Pons (tissue), 1 donor: ENCODE results near the gene STAT1.

Experiments used
- DNase-seq: peaks from one replicate; pipeline ENCODE4 v3.0.0-alpha.2; 2016; ENCODE audit warnings: low spot score

Gene STAT1

DNA sequence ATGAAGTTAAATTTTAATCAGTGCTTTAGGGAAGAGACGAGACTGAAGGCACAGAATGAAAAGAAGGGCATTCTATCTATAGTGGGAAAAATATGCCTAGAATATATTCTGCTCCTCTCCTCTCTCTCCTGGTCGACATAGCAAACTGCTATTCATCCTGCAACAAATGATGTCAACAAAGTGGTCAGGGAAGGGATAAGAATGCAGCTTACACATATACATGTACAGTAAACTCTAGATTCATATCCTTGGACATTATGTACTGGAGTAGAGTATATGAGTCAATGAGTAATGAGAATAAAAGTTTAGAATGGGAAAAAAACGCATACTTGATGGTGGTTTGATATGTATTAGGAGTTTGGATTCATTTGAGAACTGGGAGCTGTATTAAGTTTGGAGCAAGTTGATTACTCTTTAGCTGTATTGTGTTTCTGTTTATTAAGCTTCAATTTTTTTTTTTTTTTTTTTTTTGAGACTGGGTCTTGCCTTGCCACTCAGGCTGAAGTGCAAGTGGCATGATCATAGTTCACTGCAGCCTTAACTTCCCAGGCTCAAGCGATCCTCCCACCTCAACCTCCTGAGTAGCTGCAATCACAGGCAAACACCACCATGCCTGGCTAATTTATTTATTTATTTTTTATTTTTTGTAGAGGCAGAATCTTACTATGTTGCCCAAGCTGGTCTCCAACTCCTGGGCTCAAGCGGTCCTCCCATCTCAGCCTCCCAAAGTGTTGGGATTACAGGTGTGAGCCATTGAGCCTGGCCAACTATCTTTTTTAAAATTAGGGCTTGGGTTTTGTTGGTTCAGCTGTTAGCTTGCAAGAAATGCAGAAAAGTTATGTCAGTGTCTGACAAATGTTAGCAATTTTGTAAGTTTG, 53.8 kb downstream of the STAT1 start:
- DNase-seq: no peak

DNA sequence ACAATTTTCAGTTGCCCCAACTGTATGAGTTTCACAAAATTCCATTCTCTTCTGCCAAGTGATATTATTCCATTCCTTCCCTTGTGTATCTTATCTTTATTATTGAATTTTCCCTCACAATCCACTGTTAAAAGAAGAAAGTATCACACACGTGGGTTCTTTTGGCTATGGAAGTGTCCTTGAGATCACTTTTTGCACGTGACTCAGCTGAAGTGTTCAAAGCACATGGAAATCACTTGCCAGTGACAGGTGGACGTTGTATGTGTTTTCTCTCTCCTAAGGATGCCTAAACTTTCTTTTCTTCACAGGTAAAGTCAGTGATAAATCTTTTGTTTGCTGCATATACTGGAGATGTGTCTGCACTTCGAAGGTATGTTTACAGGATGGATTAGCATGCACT, 60.7 kb downstream of the STAT1 start:
- no peak for DNase-seq

DNA sequence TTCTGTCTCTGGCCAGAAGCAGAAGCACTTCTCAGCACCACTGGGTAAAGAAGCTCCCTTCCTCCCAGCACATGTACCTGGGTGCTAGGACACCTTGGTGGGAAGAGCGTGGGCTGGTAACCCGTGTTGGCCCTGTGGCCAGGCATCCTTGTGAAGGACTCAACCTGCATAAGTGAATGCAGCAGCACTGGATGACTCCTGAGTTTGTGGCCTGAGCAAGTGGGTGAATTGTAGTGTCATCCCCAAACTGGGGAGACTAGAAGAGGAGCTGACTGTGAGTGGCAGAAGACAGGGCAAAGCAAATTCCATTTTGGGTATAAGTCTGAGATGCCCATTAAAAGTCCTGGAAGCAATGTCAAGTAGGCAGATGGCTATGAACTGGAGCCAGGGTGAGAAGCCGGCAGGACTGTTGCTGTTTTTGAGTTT, 63.4 kb downstream of the STAT1 start:
- DNase-seq: no peak

DNA sequence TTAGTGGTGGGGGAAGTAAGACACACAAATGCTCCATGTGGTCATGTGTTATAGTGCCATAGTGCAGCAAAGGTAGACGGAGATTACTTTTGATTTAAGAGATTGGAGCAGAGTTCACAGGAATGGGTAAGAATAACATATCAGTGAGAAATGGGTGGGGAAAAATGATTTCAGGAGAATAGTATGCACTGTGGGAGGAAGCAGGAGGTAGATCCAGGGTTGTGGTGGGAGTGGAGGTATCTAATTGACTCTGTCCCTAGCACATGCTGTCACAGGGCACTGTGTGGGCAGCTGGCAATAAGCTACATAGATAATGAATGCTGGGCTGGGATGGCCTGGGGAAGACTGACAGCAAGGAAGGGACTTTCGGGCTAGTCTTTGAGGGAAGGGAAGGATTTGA, 65.3 kb downstream of the STAT1 start:
- DNase-seq: no peak

DNA sequence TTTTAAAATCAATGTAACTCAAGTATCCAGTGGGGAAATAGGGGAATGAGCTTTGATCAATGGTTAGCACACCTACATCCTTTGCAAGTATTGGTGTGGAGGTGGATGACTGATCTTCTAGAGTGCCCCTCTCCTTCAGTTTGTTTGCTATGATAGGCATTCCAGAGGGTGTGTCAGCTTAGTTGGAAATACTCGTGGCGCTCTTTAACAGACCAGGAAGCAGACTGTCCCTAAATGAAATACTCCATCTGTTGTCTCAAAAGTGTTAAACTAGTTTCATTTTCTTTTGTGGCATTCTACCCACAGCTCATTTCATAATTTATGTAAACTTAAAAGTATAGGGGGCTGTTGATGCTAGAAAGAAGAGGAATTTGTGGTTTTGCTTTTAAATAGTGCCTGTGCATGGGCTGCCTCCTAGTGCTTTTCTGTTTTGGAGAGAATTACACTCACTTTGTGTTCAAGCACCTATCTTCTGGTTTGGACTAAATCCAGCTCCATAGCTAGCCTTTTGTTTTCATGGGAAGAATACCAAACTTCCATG, 66.2 kb downstream of the STAT1 start:
- DNase-seq: no peak

DNA sequence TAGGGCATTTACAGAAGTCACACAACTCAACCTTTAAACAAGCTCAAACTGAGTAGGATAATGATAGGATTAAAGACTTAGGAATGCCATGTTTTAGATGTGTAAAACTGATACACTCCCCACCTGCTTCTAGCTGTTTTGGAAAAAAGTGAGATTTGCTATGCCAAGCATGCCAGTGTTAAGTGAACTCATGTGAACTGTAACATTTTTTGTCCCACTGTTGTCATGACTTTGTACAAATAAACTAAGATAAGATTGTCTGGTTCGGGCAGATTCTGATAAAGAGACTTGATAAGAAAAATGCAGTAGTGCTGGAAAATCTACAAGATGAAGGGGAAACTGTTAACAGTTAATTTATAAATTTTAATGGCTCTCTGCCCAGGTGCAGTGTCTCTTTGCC, 66.8 kb downstream of the STAT1 start:
- DNase-seq: no peak

DNA sequence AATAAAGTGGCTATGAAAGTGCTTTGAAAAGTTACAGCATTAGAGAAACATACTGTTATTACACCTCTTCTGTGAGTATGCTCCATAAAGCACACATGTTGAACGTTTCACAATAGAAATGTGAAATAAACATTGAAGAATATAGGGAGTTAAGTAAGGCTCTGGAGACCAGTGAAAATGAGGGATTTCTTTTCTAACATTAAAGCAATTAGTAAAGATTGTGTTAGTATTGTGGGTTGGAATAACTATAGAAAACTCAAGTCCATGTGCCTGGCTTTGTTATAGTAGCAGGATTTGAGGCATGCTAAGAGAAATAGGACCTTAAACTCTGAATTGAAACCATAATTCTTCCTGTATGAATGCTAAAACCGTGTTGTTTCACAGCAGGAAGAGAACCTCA, 70.3 kb downstream of the STAT1 start:
- DNase-seq: no peak

DNA sequence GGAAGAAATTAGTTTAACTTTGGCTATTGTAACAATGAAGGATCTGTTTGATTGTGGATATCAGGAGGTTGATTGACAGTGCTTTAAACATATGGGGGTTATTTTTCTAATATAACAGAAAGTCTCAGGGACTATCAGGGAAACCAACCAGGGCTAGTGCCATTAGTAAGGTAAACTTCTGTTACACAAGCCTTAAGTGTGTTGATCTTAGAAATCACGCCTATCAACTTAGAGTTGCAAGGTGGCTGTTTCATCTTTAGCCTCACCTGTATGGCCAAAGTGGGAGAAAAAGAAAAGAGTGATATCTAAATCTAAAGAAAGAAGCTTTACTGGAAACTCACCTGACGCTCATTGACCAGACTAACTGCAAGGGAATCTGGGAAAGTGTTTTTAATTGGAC, 71.3 kb downstream of the STAT1 start:
- DNase-seq: no peak

DNA sequence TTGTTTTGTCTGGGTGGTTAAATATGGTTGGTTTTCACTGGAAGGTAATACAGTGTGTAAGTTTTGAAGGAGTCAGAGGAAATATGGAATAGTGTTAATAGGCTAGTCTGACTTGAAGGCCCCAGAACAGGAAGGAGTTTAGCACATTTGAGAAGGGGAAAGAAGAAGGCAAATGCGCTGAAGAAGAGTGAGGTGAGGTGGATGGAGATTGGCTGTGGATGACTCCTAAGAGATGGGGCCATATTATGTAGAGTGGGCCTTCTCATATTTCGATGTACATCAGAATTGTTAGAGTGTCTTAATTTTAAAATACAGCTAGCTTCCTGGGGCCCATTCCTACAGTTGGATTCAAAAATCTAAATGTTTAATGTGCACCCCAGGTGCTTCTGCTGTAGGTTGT, 72.4 kb downstream of the STAT1 start:
- DNase-seq: no peak

DNA sequence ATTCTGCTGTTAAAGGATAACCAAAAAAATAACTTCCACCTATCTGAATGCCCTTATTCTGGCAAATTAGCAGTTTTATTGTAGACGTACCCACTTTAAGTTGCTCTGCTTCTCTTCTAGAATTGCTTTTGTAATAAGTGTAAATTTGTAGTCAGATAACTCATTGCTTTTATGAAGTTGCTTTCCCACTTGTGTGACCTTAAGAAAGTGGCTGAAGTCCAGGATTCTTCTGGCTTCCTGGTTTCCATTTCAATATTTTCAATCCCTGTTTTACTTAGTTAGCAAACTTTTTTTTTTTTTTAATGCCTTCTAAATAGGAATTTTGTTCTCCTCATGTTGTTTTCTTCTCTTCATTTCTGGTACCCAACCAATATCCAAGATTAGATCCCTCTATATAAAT, 73.5 kb downstream of the STAT1 start:
- DNase-seq: no peak

DNA sequence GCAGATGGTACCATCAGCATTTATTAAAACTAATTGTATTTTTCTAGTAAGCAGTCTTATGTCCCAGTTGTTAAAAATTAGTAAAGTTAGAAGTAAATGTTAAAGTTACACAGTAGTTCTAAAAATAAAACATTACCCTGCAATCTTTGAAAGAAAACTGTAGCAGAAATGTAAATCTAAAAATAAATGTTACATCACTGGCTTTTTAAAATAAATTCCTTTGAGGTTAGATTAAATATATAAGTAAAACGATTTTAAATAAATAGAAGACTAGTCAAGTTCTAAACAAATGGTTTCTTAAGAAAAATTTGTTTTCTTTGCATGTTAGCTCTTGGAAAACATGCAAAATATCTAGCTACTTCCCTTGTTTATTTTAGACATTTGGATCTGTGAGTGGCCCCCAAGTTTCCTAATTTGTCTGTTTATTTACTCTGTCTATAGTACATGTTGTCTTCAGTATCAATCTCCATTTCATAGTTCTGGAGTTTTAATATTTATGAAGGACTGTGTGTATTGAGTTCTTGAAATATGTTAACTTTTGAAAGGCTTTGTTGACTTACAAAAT, 75.1 kb downstream of the STAT1 start:
- DNase-seq: no peak

DNA sequence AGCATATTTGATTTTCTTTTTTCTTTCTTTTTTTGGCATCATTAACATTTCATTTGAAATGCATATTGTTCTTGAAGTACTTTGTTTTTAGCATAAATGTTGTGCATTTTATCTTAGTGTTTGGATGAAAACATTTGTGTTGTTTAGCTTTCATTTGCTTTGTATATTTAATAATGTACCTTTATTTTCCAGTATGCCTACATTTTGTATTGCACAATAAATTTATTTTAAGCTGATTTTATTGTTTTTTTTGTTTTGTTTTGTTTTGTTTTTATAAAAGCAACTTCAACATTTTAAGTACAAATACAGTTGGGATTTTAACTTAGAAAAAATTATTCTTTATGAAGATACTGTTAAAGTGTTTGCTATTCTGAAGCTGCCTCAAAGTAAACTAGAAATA, 78.9 kb downstream of the STAT1 start:
- no peak for DNase-seq

DNA sequence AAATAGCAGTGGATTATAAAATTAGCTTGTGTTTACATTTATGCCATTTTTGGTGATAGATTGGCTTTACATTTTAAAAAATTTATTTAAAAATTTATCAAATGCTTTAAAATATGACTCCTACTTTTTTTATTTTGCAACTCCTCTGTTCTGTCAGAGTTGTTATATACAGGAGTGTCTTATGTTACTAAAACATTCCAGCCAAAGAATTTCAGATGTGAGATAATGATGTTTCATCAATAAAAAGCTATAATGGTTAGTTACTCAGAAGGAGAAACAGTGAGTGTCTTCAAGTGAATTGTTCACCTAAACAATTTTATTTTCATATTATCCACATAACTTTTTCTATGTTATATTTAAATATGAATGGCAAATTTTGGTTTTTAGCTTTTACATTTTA, 80.6 kb downstream of the STAT1 start:
- DNase-seq: no peak

DNA sequence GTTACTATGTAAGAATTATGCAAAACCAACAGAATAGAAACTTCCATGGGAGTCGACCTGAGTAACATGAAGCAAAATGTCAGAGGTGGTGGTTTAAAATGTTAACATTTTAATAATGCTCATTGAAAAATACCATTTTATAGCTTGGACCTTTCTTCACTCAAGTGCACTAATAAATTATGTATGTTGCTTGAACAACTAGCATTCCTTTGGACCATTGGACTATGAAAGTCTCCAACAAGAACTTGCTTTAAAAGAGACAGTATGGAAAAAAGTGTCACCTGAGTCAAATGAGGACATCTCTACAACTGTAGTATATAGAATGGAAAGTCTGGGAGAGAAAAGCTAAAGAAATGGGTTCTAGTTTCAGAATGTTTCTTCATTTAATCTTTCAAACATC, 81.5 kb downstream of the STAT1 start:
- DNase-seq: no peak

DNA sequence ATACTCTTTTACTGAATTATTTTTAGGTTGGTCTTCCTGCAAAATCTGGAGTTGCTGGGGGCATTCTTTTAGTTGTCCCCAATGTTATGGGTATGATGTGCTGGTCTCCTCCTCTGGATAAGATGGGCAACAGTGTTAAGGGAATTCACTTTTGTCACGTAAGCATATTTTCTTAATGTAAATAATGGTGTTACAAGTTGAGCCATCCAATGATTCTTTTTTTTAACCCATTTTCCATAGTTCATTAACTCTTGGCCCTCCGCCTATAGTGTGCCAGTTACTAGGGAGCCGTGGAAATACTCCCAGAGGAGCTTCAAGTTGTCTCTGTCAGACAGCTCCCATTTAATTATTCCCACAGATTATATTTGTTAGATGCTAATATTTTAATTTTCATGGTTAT, 83.6 kb downstream of the STAT1 start:
- DNase-seq: no peak

DNA sequence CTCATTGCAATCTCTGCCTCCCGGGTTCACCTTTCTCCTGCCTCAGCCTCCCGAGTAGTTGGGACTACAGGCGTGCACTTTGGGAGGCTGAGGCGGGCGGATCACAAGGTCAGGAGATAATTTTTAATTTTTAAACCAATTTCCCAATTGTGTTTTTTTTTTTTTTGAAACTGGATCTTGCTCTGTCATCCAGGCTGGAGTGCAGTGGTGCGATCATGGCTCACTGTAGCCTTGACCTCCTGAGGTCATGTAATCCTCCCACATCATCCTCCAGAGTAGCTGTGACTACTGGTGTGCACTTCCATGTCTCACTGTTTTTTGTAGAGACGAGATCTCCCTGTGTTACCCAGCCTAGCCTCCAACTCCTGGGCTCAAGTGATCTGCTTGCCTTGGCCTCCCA, 84.1 kb downstream of the STAT1 start:
- no peak for DNase-seq

DNA sequence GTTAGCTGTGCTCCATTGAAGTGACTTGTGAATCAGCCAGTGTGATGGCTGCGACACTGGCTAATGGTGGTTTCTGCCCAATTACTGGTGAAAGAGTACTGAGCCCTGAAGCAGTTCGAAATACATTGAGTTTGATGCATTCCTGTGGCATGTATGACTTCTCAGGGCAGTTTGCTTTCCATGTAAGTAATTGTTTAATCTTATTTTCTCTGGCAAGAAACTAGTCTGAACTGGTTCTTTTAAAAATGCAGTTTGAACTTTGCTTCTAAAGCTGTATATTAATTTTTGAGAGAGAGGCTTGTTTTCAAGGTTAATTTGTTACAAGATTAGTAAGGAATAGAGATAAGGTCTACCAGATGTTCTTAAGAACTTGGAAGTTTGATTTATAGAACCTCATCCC, 86.7 kb downstream of the STAT1 start:
- no peak for DNase-seq

DNA sequence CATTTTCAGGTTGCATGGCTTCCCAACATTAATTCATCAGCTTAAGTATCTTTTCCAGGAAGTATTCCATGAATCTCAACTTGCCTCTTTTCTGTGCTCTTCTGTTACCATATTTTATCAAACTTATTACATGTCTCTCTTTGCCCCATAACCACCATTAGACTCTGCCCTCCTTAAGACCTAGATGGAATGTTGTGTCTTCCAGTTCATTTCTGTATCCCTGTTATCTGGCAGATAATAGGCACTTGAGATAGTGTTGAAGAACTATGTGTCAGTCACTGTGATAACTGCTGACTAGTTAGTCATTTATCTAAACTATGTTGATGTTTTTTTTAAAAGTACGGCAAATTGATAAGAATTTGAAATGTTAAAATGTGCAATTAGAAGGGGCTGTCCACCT, 91.6 kb downstream of the STAT1 start:
- no peak for DNase-seq

DNA sequence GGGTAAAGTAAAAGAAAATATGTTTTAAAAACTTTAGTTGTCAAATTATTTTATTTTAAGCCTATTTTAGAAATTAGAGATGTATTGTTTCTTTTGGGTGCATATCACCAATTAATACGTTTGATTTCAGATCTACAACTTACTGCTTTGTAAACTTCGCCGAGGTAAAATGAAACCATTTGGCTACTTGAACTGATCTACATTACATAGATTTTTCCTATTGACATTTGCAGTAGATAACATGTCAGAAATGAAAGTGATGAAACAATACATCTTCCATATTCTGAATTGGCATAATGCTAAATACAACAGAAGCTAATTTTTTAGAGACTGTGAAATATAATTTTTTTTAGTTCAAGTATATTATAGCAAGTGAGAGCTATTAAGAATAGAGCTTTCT, 93.9 kb downstream of the STAT1 start:
- no peak for DNase-seq
